ENCODE results near the gene CCDC97. TPM values are rescaled to one million over a fixed set of nuclear protein-coding genes. Genes with fewer than 3 reads are reported as not detected.
A peak's percentile ranks its signal among the peaks of the same experiment; 100 is the strongest.

The CCDC97 gene
- total RNA-seq, 1 donor from 2014 or later = 16.9 TPM

DNA sequence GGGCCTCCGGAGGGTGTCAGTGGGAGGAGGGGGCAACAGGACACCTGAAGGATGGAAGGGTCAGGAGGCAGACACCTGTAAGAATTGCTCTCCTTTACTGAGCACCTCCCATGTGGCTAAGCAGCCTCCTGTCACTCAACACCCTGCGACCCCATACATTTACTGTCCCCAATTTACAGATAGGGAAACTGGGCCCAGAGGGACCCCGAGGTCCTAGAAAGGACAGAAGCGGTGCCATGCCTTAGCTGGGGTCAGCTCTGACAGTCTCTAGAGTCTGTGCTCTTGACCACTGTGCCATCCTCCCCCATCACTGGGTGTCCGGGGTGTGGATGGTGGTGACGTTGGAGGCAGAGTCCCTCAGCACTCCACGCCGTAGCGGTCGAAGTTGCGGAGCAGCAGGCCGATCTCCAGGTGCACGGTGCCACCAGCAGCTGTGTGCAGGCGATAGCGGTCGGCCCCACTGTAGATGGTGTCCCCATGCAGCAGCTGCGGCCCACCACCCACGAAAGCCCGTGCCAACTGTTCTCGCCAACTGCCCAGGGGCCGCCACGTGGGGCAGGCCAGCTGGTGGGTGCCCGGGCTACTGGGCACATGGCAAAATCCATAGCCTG is 44.5 kb downstream of the CCDC97 start:
- Histone ChIP-seq H3K4me1 (peaks cover 30% of the 10 kb centered on the region), H3K36me3 (no peaks in the 10 kb centered on the region), H3K27me3 (no peaks in the 10 kb centered on the region), H3K4me3 (peak overlapping the region; percentile 61 to 80), H3K9me3 (no peaks in the 10 kb centered on the region), H3K27ac (peak overlapping the region; percentile 95)
- DNase-seq (ENCODE audit: extremely low spot score in 2 of 2) = no peak
- intact Hi-C loops (cut with DNase I) = loop anchor here (5.0 kb wide), 1 partner anchor 37 kb away; no protein-coding TSS in a partner anchor
- no peak for TF ChIP-seq CTCF (IDR thresholded peaks at IDR 0.05)
- TF ChIP-seq POLR2AphosphoS5 (IDR thresholded peaks at IDR 0.05; ENCODE audit: insufficient read depth in 1 of 2, low read depth in 1 of 2) = no peak
- no peak for TF ChIP-seq POLR2A (IDR thresholded peaks at IDR 0.05)

GRCh38 chr19:41355035-41355434 is 45.1 kb downstream of the CCDC97 start:
- Histone ChIP-seq H3K27me3 (no peaks in the 10 kb centered on the region), H3K27ac (peak overlapping the region; percentile 95), H3K9me3 (no peaks in the 10 kb centered on the region), H3K36me3 (no peaks in the 10 kb centered on the region), H3K4me3 (no peak overlapping the region), H3K4me1 (peaks cover 24% of the 10 kb centered on the region)
- no peak for TF ChIP-seq POLR2A (IDR thresholded peaks at IDR 0.05)
- no peak for TF ChIP-seq CTCF (IDR thresholded peaks at IDR 0.05)
- no peak for TF ChIP-seq POLR2AphosphoS5 (IDR thresholded peaks at IDR 0.05; ENCODE audit: insufficient read depth in 1 of 2, low read depth in 1 of 2)
- DNase-seq (ENCODE audit: extremely low spot score in 2 of 2) = no peak
- intact Hi-C loops (cut with DNase I) = no loop called here

DNA sequence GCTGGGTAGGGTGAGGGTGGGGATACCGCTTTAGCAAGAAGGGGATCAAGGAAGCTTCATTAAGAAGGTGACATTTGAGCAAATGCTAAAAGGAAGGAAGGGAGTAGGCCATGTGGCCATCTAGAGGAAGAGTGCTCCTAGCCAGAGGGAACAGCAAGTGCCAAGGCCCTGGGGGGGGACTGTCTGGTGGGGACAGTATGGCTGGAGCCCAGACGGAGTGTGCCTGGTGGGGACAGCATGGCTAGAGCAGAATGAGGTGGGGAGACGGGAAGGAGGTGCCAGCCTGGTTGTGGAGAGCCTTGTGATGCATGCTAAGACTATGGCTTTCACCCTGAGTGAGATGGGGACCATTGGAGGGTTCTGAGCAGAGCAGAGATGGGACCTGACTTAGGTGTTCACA is 45.8 kb downstream of the CCDC97 start:
- TF ChIP-seq POLR2A (IDR thresholded peaks at IDR 0.05) = no peak
- TF ChIP-seq POLR2AphosphoS5 (IDR thresholded peaks at IDR 0.05; ENCODE audit: insufficient read depth in 1 of 2, low read depth in 1 of 2) = no peak
- no peak for TF ChIP-seq CTCF (IDR thresholded peaks at IDR 0.05)
- Histone ChIP-seq H3K27me3 (no peaks in the 10 kb centered on the region), H3K27ac (no peak overlapping the region), H3K4me1 (peaks cover 16% of the 10 kb centered on the region), H3K4me3 (no peak overlapping the region), H3K9me3 (no peaks in the 10 kb centered on the region), H3K36me3 (no peaks in the 10 kb centered on the region)
- DNase-seq (ENCODE audit: extremely low spot score in 2 of 2) = no peak
- intact Hi-C loops (cut with DNase I) = no loop called here

DNA sequence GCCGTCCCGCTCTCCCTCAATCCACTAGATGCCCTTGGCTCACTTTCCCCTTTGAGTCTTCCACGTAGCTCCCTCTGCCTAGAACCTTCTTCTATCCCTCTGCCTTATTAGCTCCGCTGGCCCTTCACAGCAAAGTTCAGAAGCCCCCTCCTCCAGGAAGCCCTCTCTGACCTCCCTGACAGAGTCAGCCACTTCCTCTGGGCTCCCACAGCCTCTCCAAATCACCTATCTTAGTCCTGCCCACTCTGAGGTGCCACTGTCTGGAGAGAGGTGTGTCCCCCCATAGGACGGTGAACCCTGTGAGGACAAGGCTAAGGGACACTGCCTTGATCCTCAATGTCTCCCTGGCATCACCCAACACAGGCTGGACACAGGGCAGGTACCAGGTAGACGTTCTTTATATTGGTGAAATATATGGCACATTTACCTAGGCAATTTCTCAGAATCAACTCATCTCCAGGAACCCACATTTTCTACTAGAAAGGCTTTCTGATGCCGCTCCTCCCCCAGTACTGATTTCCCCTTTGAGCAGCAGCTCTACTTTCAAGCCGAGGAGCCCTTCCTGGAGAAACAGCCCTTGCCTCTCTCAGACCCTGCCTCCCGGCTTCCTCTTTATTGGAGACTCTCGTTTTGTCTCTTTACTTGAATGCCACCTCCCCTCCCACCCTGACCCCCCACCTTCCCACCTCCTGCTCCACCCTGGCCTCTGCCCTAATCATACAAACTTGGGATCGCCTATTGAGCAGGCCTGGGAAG is 47.2 kb downstream of the CCDC97 start:
- intact Hi-C loops (cut with DNase I) = no loop called here
- no peak for TF ChIP-seq CTCF (IDR thresholded peaks at IDR 0.05)
- TF ChIP-seq POLR2AphosphoS5 (IDR thresholded peaks at IDR 0.05; ENCODE audit: insufficient read depth in 1 of 2, low read depth in 1 of 2) = no peak
- TF ChIP-seq POLR2A (IDR thresholded peaks at IDR 0.05) = no peak
- H3K36me3 ChIP-seq = no peaks in the 10 kb centered on the region
- H3K4me1 ChIP-seq = peaks cover 8% of the 10 kb centered on the region
- no peak overlapping the region for H3K4me3 ChIP-seq
- no peak overlapping the region for H3K27ac ChIP-seq
- H3K27me3 ChIP-seq = no peaks in the 10 kb centered on the region
- no peak for DNase-seq (ENCODE audit: extremely low spot score in 2 of 2)
- no peaks in the 10 kb centered on the region for H3K9me3 ChIP-seq

DNA sequence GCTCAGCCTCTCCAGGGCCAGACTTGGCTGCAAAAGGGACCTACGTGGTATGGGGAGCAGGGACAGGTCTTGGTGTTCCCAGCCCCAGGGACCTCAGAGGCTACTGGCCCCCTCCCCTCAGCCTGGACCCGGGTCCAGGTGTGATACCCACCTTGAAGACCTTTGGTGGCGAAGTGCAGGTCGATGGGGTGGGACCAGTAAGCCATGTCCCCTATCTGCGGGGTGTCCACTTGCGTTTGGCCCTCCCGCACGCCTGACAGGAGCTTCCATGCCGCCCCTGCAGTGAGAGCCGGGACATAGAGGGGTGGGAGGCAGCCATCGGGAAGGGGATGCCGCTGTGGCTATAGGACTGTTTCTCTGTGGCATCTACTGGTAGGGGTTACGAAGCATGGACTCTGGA is 47.8 kb downstream of the CCDC97 start:
- Histone ChIP-seq H3K27me3 (no peaks in the 10 kb centered on the region), H3K4me3 (no peak overlapping the region), H3K4me1 (peaks cover 8% of the 10 kb centered on the region), H3K36me3 (no peaks in the 10 kb centered on the region), H3K9me3 (no peaks in the 10 kb centered on the region), H3K27ac (no peak overlapping the region)
- intact Hi-C loops (cut with DNase I) = no loop called here
- no peak for DNase-seq (ENCODE audit: extremely low spot score in 2 of 2)
- TF ChIP-seq POLR2A (IDR thresholded peaks at IDR 0.05) (no peak), CTCF (IDR thresholded peaks at IDR 0.05) (no peak), POLR2AphosphoS5 (IDR thresholded peaks at IDR 0.05; ENCODE audit: insufficient read depth in 1 of 2, low read depth in 1 of 2) (no peak)
